DND-41 (cell line): ENCODE data around the gene PVALEF.

Experiments
- ATAC-seq: fragments of 200-7000 bp; cut with Tn5 transposase; 3 replicates; pipeline ENCODE4 v1.9.1; 2021; ENCODE audit warnings: low read depth; ENCODE audit not compliant: insufficient read depth
- DNase-seq: peaks from one replicate; pipeline ENCODE4 v3.0.0-alpha.2; 2020
- H2AFZ ChIP-seq: 2 replicates; pipeline ENCODE4 v1.6.0; 2012; ENCODE audit warnings: low read depth, low read length
- H3K27ac ChIP-seq: 2 replicates; pipeline ENCODE4 v1.5.1; 2012; ENCODE audit warnings: low read length, inconsistent platforms
- H3K27me3 ChIP-seq: fragments of 200-600 bp; sonication (generic); 2 replicates; pipeline ENCODE4 v1.6.0; 2012; ENCODE audit warnings: low read length, mild to moderate bottlenecking, inconsistent platforms; ENCODE audit not compliant: insufficient read depth, poor library complexity
- H3K36me3 ChIP-seq: 2 replicates; pipeline ENCODE4 v1.5.1; 2012; ENCODE audit warnings: low read length, inconsistent platforms; ENCODE audit not compliant: insufficient read depth
- H3K4me1 ChIP-seq: 2 replicates; pipeline ENCODE4 v1.5.1; 2012; ENCODE audit warnings: mild to moderate bottlenecking, low read length; ENCODE audit not compliant: insufficient read depth
- H3K4me2 ChIP-seq: 2 replicates; pipeline ENCODE4 v1.6.0; 2012; ENCODE audit warnings: mild to moderate bottlenecking, moderate library complexity, low read length, inconsistent platforms; ENCODE audit not compliant: insufficient read depth
- H3K4me3 ChIP-seq, 2 experiments: fragments of 200-600 bp in 1 of 2; shearing (Covaris generic) in 1 of 2; 2 replicates each; pipeline ENCODE4 v1.5.1; 2012 to 2016; ENCODE audit warnings: inconsistent platforms in 2 of 2, low read length in 2 of 2, mild to moderate bottlenecking in 2 of 2, low read depth in 1 of 2, moderate library complexity in 1 of 2
- H3K79me2 ChIP-seq: 2 replicates; pipeline ENCODE4 v1.6.0; 2012; ENCODE audit warnings: low read length, inconsistent platforms; ENCODE audit not compliant: insufficient read depth
- H3K9ac ChIP-seq: 2 replicates; pipeline ENCODE4 v1.6.0; 2012; ENCODE audit warnings: low read depth, mild to moderate bottlenecking, inconsistent platforms, low read length, moderate library complexity
- H3K9me3 ChIP-seq: 2 replicates; pipeline ENCODE4 v1.5.1; 2012; ENCODE audit warnings: low read length, moderate library complexity, mild to moderate bottlenecking, inconsistent platforms; ENCODE audit not compliant: insufficient read depth, severe bottlenecking
- H4K20me1 ChIP-seq: 2 replicates; pipeline ENCODE4 v1.6.0; 2012; ENCODE audit warnings: low read length; ENCODE audit not compliant: insufficient read depth
- EZH2 ChIP-seq: IDR thresholded peaks from 3 replicates; pipeline ENCODE4 v1.6.1; 2012; ENCODE audit warnings: borderline replicate concordance, low read depth, mild to moderate bottlenecking, moderate library complexity, low read length, inconsistent platforms; ENCODE audit not compliant: severe bottlenecking
- TF ChIP-seq, protein P1 (sequence below): IDR thresholded peaks from 2 replicates; pipeline ENCODE4 v1.5.1; 2012; ENCODE audit warnings: borderline replicate concordance, low read length, moderate library complexity, mild to moderate bottlenecking; ENCODE audit not compliant: poor library complexity, severe bottlenecking; ENCODE audit errors: extremely low read depth

Gene PVALEF

DNA sequence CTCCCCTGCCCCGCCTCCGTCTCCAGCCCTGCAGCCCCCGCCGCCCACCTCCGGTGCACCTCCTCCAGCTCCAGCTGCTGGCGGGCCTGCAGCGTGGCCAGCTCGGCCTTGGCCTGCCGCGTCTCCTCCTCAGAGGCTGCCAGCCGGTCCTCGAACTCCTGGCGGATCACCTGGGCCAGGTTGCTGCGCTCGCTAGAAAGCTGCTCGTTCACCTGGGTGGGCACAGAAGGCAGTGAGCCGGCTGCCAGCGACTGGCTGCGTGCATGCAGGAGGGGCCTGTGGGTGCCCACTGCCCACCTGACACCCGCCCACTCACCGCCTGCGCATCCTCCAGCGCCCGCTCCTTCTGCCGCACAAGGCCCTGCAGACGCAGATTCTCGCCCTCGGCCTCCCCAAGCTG, 25.3 kb downstream of the PVALEF start:
- Histone ChIP-seq H3K79me2 (no peaks in the 10 kb centered on the region), H3K4me1 (no peaks in the 10 kb centered on the region), H3K9me3 (no peaks in the 10 kb centered on the region), H3K27me3 (no peaks in the 10 kb centered on the region), H3K4me3 (no peak overlapping the region), H4K20me1 (no peaks in the 10 kb centered on the region; the same call in 1 of the 2 replicates), H3K36me3 (peaks cover 45% of the 10 kb centered on the region), H2AFZ (no peak overlapping the region), H3K27ac (no peak overlapping the region), H3K9ac (no peak overlapping the region), H3K4me2 (no peak overlapping the region)
- TF ChIP-seq EZH2: no peak
- ATAC-seq (no peak), DNase-seq (no peak)

DNA sequence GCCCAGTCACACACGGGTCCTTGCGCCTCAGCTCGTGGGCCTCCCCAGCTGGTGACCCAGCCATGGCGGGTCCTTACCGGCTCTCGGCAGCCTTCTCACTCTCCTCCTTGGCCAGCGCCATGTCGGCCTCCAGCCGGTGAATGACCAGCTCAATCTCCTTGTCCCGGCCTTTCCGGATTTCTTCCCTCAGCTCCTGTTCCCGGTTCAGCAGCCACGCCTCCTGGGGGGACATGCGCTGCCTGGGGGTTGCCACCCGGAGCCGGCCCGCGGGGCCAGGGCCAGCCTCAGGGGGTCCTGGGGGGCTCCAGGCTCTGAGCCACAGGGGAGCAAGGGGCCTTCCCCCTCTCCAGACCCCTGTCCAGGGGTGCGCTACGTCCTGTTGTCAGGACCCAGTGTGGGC, 25.8 kb downstream of the PVALEF start:
- no peak overlapping the region for H3K4me2 ChIP-seq
- no peak for TF ChIP-seq EZH2
- TF ChIP-seq, protein P1, sequence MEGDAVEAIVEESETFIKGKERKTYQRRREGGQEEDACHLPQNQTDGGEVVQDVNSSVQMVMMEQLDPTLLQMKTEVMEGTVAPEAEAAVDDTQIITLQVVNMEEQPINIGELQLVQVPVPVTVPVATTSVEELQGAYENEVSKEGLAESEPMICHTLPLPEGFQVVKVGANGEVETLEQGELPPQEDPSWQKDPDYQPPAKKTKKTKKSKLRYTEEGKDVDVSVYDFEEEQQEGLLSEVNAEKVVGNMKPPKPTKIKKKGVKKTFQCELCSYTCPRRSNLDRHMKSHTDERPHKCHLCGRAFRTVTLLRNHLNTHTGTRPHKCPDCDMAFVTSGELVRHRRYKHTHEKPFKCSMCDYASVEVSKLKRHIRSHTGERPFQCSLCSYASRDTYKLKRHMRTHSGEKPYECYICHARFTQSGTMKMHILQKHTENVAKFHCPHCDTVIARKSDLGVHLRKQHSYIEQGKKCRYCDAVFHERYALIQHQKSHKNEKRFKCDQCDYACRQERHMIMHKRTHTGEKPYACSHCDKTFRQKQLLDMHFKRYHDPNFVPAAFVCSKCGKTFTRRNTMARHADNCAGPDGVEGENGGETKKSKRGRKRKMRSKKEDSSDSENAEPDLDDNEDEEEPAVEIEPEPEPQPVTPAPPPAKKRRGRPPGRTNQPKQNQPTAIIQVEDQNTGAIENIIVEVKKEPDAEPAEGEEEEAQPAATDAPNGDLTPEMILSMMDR: no peak
- ATAC-seq (no peak), DNase-seq (no peak)
- no peaks in the 10 kb centered on the region for H3K27me3 ChIP-seq
- no peaks in the 10 kb centered on the region for H3K79me2 ChIP-seq
- no peak overlapping the region for H3K9ac ChIP-seq
- no peaks in the 10 kb centered on the region for H3K4me1 ChIP-seq
- H3K4me3 ChIP-seq: no peak overlapping the region
- H2AFZ ChIP-seq: no peak overlapping the region
- H4K20me1 ChIP-seq: no peaks in the 10 kb centered on the region; the same call in 1 of the 2 replicates
- H3K27ac ChIP-seq: no peak overlapping the region
- H3K36me3 ChIP-seq: peaks cover 50% of the 10 kb centered on the region
- H3K9me3 ChIP-seq: no peaks in the 10 kb centered on the region

DNA sequence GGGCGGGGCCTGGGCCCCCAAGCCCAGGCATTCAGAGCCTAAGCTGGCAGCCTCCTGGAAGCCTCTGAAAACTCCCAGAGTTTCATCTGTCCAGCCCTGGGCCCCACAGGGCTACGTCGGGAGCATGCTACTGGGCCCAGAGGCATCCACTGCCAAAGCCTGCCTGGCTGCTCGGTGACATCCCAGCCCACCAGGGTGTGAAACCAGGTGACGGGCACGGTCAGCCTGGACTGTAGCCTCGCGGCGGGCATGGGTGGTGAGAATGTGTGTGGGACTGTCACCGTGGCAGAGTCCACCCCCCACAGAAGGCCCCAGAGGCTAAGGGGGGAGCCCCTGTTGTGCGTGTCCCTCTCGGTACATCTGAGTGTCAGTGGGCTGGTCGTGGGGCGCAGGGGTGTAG, 26.3 kb downstream of the PVALEF start:
- Histone ChIP-seq H3K27me3 (no peaks in the 10 kb centered on the region), H2AFZ (no peak overlapping the region), H3K9ac (no peak overlapping the region), H3K27ac (no peak overlapping the region), H3K4me3 (no peak overlapping the region), H3K9me3 (no peaks in the 10 kb centered on the region), H3K4me1 (no peaks in the 10 kb centered on the region), H3K36me3 (peaks cover 55% of the 10 kb centered on the region), H4K20me1 (no peaks in the 10 kb centered on the region; the same call in 1 of the 2 replicates), H3K79me2 (no peaks in the 10 kb centered on the region), H3K4me2 (no peak overlapping the region)
- DNase-seq (no peak), ATAC-seq (no peak)
- TF ChIP-seq, protein P1: no peak
- TF ChIP-seq EZH2: no peak

DNA sequence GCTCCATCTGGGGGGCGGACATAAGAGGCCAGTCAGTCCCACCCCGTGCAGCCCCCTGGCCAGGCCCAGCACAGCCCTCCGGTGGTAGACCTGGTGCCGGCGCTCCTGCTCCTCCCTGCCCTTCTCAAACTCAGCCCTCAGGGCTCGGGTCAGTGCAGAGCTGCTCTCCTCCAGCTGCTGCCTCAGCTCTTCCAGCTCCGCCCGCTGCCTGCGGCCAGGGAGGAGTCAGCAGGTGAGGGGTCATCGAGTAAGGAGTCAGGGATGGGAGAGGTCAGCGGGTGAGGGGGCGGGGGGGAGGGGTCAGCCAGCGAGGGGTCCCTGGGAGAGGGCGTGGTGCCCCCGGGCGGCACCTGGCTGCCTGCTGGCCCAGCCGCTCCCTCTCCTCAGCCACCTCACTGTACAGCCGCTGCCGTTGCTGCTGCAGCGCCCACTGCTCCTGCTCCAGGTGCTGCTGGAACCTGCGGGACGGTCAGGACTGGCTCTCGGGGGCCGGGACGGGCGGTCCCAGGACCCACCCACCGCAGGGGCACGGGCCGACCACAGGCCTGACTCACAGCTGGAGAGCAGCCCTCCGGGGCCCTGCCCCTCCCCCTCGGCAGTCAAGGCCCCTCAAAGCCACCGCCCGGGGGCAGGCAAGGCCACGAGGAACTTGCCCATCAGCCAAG, 27.2 kb downstream of the PVALEF start:
- Histone ChIP-seq H2AFZ (no peak overlapping the region), H3K4me2 (no peak overlapping the region), H3K4me1 (no peaks in the 10 kb centered on the region), H3K4me3 (no peak overlapping the region), H3K79me2 (no peaks in the 10 kb centered on the region), H4K20me1 (no peaks in the 10 kb centered on the region; the same call in 1 of the 2 replicates), H3K27ac (no peak overlapping the region), H3K27me3 (no peaks in the 10 kb centered on the region), H3K9me3 (no peaks in the 10 kb centered on the region), H3K36me3 (peaks cover 63% of the 10 kb centered on the region), H3K9ac (no peak overlapping the region)
- DNase-seq: no peak
- no peak for ATAC-seq
- TF ChIP-seq EZH2: no peak
